Stimulated activated CD4-positive, alpha-beta T cell treated with anti-CD3 and anti-CD28 coated beads, Interleukin-1b, Interleukin-23, amount 100 ng/mL, for 24 hours (primary cell): ENCODE data around the gene TIMP2.
"Not testable (repeated sequence)": the region's sequence is repeated elsewhere in the genome, so short reads cannot be mapped to it uniquely, and the experiment has no call there.

ENCODE experiments used
- DNase-seq, 4 experiments: peaks; one replicate each; pipeline ENCODE4 v3.0.0-alpha.2; 2020; ENCODE audit warnings: low read depth in 4 of 4, low spot score in 1 of 4

TIMP2 gene

GRCh38 chr17:78873519-78874340 lies 51.5 kb downstream of the TIMP2 start:
- no peak for DNase-seq

- no peak for DNase-seq
Observed at GRCh38 chr17:78872486-78872885, 52.7 kb downstream of the TIMP2 start.

GRCh38 chr17:78870621-78871020 lies 54.6 kb downstream of the TIMP2 start:
- DNase-seq: no peak

GRCh38 chr17:78868391-78868790 lies 56.8 kb downstream of the TIMP2 start:
- DNase-seq: no peak

GRCh38 chr17:78867046-78867445 lies 58.1 kb downstream of the TIMP2 start:
- DNase-seq: not testable (repeated sequence)

GRCh38 chr17:78865682-78866390 lies 59.4 kb downstream of the TIMP2 start:
- peak in 3 of 4 experiments; percentile 36 to 47 (median 42) for DNase-seq

- no peak for DNase-seq
Observed at GRCh38 chr17:78864117-78864516, 61.1 kb downstream of the TIMP2 start.

GRCh38 chr17:78862073-78863023 lies 62.8 kb downstream of the TIMP2 start:
- no peak for DNase-seq

- no peak for DNase-seq
Observed at GRCh38 chr17:78861229-78861628, 64.0 kb downstream of the TIMP2 start.

- no peak for DNase-seq
Observed at GRCh38 chr17:78859051-78859450, 66.1 kb downstream of the TIMP2 start.

GRCh38 chr17:78857266-78857665 lies 67.9 kb downstream of the TIMP2 start:
- no peak for DNase-seq

GRCh38 chr17:78855561-78856165 lies 69.5 kb downstream of the TIMP2 start:
- no peak for DNase-seq

GRCh38 chr17:78854508-78854907 lies 70.7 kb downstream of the TIMP2 start:
- DNase-seq: no peak

GRCh38 chr17:78853926-78854394 lies 71.2 kb downstream of the TIMP2 start:
- no peak for DNase-seq

GRCh38 chr17:78852709-78853121 lies 72.5 kb downstream of the TIMP2 start:
- DNase-seq: no peak

GRCh38 chr17:78849026-78849425 lies 76.2 kb downstream of the TIMP2 start:
- DNase-seq: no peak

GRCh38 chr17:78847052-78847451 lies 78.1 kb downstream of the TIMP2 start:
- DNase-seq: no peak

GRCh38 chr17:78844301-78845005 lies 80.7 kb downstream of the TIMP2 start:
- DNase-seq: no peak

GRCh38 chr17:78842881-78843565 lies 82.2 kb downstream of the TIMP2 start:
- peak; percentile 11 to 37 (median 34) for DNase-seq
